Muscle layer of colon (tissue), 2 donors: ENCODE measurements around the gene TEX14.

Experiments
- H3K27ac ChIP-seq: one replicate; pipeline ENCODE4 v1.7.0; 2013; ENCODE audit warnings: low read depth, mild to moderate bottlenecking, low read length, moderate library complexity
- H3K27me3 ChIP-seq, 2 donors: one replicate each; pipeline ENCODE4 v1.7.0; 2013; ENCODE audit warnings: low read length in 2 of 2, mild to moderate bottlenecking in 2 of 2; ENCODE audit not compliant: insufficient read depth in 2 of 2, control insufficient read depth in 1 of 2
- H3K36me3 ChIP-seq: one replicate; pipeline ENCODE4 v1.7.0; 2013; ENCODE audit warnings: mild to moderate bottlenecking, low read length; ENCODE audit not compliant: insufficient read depth
- H3K4me1 ChIP-seq: one replicate; pipeline ENCODE4 v1.7.0; 2013; ENCODE audit warnings: mild to moderate bottlenecking, low read length; ENCODE audit not compliant: insufficient read depth
- H3K4me3 ChIP-seq, 2 donors: one replicate each; pipeline ENCODE4 v1.7.0; 2013; ENCODE audit warnings: low read length in 2 of 2, low read depth in 1 of 2, mild to moderate bottlenecking in 1 of 2, moderate library complexity in 1 of 2
- H3K9ac ChIP-seq: one replicate; pipeline ENCODE4 v1.7.0; 2013; ENCODE audit warnings: low read length
- H3K9me3 ChIP-seq: one replicate; pipeline ENCODE4 v1.7.0; 2013; ENCODE audit warnings: mild to moderate bottlenecking, low read length
- donor health status: abdominal sarcoma.
- donor health status: Adenocarcinoma of cecum.

The TEX14 gene

DNA sequence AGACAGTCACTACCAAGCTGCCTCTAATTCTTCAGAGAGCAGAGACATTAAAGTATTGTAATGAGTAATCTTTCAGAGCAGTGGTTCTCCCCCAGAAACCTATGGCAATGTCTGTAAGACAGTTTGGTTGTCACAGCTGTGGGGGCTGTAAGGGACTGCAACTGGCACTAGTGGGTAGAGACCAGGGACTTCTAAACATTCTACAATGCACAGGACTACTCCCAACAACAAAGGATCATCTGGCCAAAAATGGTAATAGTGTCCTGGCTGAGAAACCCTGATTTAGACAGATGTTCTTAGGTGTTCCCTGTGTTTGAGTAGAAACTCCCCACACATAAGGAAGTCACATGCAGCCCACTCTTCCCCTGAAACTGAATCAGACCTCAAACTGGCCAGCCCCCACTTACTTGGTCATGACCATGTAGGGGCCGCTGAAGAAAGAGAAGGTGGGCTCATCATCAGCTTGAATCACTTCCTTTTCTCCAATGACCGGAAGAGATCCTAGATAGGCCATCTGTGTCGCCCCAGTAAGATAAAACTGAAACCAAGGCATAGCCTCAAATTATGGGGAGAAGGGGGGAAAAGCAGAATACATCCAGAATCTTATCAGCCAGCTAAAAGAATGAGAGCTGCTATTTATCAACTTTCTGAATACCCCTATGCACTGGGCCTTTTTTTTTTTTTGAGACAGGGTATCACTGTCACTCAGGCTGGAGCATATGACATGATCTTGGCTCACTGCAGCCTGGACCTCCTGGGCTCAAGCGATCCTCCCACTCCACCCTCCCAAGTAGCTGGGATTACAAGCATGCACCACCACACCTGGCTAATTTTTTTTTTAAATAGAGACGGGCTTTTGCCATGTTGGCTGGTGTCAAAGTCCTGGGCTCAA lies 75.8 kb downstream of the TEX14 start:
- Histone ChIP-seq H3K9ac (no peak overlapping the region), H3K27me3 (no peaks in the 10 kb centered on the region), H3K9me3 (no peaks in the 10 kb centered on the region), H3K27ac (no peak overlapping the region), H3K4me3 (no peak overlapping the region), H3K4me1 (no peaks in the 10 kb centered on the region), H3K36me3 (no peaks in the 10 kb centered on the region)

DNA sequence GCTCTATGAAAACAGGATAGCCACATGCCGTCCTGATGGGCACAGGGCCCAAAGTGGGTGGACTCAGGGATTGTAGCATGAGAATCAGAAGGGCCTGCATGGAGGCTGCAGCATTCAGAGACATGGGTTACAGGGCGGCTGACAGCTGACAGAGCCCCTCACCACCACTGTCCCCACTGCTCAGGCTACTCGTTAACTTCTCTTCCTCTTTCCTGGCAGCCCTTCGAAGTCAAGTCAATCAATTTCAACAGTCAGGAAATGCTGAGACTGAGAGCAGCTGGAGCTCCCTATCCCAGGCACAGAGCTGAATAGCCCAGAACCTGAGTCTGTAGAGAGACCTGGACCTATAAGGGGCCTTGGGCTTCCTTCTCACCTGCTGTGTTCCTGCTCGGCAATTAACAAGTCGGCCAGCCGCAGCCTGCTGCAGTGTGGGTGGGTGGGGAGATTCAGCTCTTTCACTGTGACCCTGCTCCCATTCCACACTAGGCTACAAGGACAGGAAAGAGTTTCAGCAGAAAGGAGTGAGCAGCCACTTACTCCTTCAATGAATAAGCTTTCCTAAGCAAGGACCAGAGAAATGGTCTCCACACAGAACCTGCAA lies 76.9 kb downstream of the TEX14 start:
- H3K9ac ChIP-seq = no peak overlapping the region
- H3K27ac ChIP-seq = no peak overlapping the region
- no peaks in the 10 kb centered on the region for H3K9me3 ChIP-seq
- no peaks in the 10 kb centered on the region for H3K36me3 ChIP-seq
- H3K4me3 ChIP-seq = no peak overlapping the region
- no peaks in the 10 kb centered on the region for H3K4me1 ChIP-seq
- no peaks in the 10 kb centered on the region for H3K27me3 ChIP-seq

DNA sequence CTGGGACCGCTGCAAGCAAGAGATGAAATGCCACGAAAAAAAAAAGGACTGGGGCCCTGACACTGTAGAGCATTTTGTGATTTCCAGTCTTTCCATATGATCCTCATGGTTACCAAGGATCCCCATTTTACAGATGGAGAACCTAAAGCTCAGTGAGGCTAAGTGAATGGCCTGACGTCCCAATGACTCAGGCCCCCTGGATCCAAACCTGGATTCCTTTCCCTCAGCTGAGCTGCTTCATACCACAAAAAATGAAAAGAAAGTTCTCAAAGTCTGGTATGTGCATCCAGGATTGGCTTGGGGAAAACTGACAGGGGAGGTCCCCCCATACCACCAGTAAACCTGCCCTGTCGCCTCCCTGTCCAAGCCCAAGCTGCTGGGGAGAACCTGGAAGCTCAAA lies 80.5 kb downstream of the TEX14 start:
- Histone ChIP-seq H3K4me3 (no peak overlapping the region), H3K4me1 (no peaks in the 10 kb centered on the region), H3K9me3 (no peaks in the 10 kb centered on the region), H3K9ac (no peak overlapping the region), H3K27me3 (no peaks in the 10 kb centered on the region), H3K27ac (no peak overlapping the region), H3K36me3 (no peaks in the 10 kb centered on the region)

DNA sequence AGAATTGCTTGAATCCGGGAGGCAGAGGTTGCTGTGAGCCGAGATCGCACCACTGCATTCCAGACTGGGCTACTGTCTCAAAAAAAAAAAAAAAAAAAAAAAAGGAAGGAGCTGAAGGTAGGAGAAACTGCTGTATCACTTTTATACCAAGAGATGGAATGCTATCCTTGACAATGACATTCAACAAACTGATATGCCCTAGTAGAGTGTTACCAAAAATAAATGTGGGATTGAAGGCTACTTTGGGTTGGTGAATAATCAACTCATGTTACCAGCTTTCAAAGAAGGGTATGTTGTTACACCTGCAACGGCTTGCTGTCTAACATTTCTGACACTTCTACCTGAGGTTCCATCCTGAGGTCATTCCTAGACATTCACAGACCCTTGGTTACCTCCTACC lies 84.9 kb downstream of the TEX14 start:
- no peak overlapping the region for H3K4me3 ChIP-seq
- no peak overlapping the region for H3K9ac ChIP-seq
- H3K4me1 ChIP-seq = no peaks in the 10 kb centered on the region

DNA sequence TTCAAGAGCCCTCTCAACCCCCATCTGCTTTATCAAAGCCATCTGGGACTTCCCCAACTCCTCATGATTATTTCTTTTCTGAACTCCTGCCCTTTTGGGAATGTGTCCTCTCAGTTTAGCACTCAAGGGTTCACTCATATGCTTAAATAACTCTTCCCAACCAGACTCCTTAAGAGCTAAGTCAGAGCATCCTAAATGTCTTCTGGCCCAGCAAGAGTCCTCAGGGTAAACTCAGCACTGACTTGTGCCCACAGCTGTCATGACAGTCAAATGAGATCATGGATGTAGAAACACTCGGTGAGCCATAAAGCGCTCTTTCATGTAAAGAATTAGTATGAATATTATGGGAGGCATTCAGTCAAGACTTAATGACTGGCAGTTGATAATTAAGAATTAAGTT lies 85.9 kb downstream of the TEX14 start:
- Histone ChIP-seq H3K27me3 (no peaks in the 10 kb centered on the region), H3K4me3 (no peak overlapping the region), H3K9me3 (no peaks in the 10 kb centered on the region), H3K4me1 (no peaks in the 10 kb centered on the region), H3K9ac (no peak overlapping the region), H3K27ac (no peak overlapping the region), H3K36me3 (no peaks in the 10 kb centered on the region)

More for the DNA sequence above, 84.9 kb downstream of the TEX14 start:
- Histone ChIP-seq H3K27me3 (no peaks in the 10 kb centered on the region), H3K27ac (no peak overlapping the region), H3K9me3 (no peaks in the 10 kb centered on the region), H3K36me3 (no peaks in the 10 kb centered on the region)

DNA sequence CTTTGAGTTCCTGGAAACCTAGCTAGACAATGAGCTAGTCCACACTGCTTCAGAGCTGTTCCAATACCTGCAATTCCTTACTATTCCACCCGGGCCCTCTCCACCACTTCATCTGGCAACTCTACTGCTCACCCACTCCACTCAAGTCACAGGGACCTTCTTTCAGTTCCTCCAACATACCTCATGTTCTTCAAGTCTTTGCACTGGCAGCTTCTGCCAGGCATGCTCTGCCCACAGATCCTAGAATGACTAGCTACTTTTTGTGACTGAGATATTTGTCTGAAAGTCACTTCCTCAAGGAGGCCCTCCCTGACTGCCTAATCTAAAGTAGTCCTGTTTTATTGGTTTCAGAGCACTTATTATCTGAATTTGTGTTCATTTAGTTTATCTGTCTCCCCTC lies 86.4 kb downstream of the TEX14 start:
- no peak overlapping the region for H3K4me3 ChIP-seq
- no peaks in the 10 kb centered on the region for H3K4me1 ChIP-seq
- no peak overlapping the region for H3K9ac ChIP-seq
- H3K9me3 ChIP-seq = no peaks in the 10 kb centered on the region
- H3K36me3 ChIP-seq = no peaks in the 10 kb centered on the region
- no peaks in the 10 kb centered on the region for H3K27me3 ChIP-seq
- no peak overlapping the region for H3K27ac ChIP-seq

DNA sequence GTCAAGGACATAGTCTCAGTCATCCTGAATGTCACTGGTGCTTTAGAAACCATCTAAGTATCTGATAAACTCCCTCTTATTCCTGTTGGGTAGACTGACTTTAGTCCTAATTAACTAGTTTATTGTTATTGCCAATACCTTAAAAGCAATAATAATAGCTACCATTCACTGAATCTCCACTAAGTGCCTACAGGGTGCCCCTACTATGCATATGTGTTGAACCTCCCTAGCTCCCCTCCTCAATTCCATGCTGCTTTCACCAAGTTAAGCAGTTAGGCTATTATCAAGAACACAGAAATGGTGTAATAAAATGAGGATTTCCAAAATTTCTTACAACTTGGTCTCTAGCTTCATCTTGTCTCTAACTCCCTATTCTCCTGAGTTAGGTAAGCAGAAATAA lies 89.9 kb downstream of the TEX14 start:
- Histone ChIP-seq H3K9ac (no peak overlapping the region), H3K4me3 (no peak overlapping the region), H3K27ac (no peak overlapping the region), H3K36me3 (no peaks in the 10 kb centered on the region), H3K9me3 (no peaks in the 10 kb centered on the region), H3K27me3 (no peaks in the 10 kb centered on the region), H3K4me1 (no peaks in the 10 kb centered on the region)

DNA sequence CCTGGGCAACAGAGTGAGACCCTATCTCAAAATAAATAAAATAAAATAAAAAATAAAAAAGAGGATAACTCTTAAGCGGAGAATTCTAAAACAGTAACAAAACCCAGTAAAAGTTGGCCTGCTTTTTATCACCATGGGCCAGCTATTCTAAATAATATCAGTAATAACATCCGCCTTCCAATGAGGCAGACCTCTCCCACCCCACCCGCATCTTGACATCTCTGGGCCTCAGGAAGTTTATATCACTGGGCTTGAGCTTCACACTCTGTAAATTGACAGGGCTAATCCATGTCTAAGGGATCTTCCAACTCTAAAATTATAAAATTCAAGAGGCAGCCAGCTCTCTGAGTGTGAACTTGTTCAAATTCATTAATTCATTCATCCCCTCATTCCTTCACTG lies 94.5 kb downstream of the TEX14 start:
- no peak overlapping the region for H3K4me3 ChIP-seq
- H3K27ac ChIP-seq = no peak overlapping the region
- H3K9me3 ChIP-seq = no peaks in the 10 kb centered on the region
- H3K36me3 ChIP-seq = no peaks in the 10 kb centered on the region
- no peak overlapping the region for H3K9ac ChIP-seq
- no peaks in the 10 kb centered on the region for H3K27me3 ChIP-seq
- no peaks in the 10 kb centered on the region for H3K4me1 ChIP-seq

DNA sequence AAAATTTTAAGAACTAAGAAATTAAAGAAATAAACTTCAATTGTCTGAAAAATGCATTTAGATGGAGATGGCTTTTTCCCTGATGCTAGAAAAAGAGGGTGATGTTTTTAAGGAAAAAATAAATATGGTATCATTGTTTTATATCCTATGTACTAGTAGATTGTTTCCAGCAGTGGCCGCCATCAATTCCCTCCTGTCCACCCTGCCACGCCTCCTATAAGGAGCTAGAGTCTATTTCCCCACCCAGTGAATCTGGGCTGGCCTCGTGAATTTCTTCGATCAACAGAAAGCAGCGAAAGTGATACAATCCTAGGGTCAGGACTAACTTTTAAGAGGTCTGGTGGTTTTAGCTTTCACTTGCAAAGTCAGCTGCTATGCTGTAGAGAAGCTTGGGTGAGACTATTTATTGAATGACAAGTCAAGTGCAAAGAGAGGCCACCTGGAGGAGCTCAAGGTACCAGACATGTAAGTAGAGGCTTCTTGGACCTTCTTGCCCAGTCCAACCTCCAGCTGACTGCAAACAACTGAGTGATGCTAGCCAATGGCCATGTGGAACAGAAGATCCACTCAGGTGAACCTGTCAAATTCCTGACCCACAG lies 96.6 kb downstream of the TEX14 start:
- no peak overlapping the region for H3K27ac ChIP-seq
- H3K4me3 ChIP-seq = no peak overlapping the region
- H3K36me3 ChIP-seq = no peaks in the 10 kb centered on the region
- H3K9me3 ChIP-seq = no peaks in the 10 kb centered on the region
- H3K9ac ChIP-seq = no peak overlapping the region
- no peaks in the 10 kb centered on the region for H3K4me1 ChIP-seq
- H3K27me3 ChIP-seq = no peaks in the 10 kb centered on the region

DNA sequence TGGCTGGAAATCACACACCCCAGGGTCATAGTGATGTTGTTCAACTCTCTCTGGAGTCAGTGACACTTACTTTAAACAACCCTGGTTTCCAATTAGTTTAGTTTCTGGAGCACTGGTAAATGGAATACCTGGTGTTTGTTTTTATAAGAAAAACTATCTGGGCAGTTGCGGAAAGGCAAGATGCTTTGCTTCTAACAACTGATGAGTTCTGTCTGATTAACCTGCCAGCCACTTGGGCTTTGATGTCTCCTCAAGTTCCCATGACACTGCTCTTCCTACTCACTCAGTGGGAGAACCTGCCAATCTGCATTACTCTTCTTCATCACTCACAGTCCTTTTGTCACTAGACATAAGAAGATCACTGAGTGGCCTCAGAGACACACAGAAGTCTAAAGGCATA lies 98.7 kb downstream of the TEX14 start:
- no peaks in the 10 kb centered on the region for H3K36me3 ChIP-seq
- H3K9me3 ChIP-seq = no peaks in the 10 kb centered on the region
- H3K4me1 ChIP-seq = no peaks in the 10 kb centered on the region
- no peak overlapping the region for H3K27ac ChIP-seq
- H3K4me3 ChIP-seq = no peak overlapping the region
- no peak overlapping the region for H3K9ac ChIP-seq
- no peaks in the 10 kb centered on the region for H3K27me3 ChIP-seq

DNA sequence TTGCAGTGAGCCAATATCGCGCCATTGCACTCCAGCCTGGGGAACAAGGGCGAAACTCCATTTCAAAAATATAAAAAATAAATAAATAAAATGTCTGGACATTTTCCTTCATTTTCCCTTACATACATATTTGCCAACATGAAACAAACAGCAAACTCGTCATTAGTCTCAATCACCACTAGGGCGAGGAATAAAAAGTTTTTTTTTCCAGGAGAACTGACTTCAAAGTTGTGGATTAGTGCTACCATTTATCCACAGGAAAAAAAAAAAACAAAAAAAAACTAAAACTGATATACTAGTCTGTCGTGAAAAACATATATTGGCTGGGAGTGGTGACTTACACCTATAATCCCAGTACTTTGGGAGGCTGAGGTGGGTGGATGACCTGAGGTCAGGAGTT lies 100.4 kb downstream of the TEX14 start:
- Histone ChIP-seq H3K9ac (no peak overlapping the region), H3K36me3 (no peaks in the 10 kb centered on the region), H3K4me3 (no peak overlapping the region), H3K27me3 (no peaks in the 10 kb centered on the region), H3K9me3 (no peaks in the 10 kb centered on the region), H3K4me1 (no peaks in the 10 kb centered on the region), H3K27ac (no peak overlapping the region)
